T-helper 2 cell (primary cell): ENCODE measurements around the gene GRIN3A.
A peak's percentile ranks its signal among the peaks of the same experiment; 100 is the strongest.
"Not testable (repeated sequence)": the region's sequence is repeated elsewhere in the genome, so short reads cannot be mapped to it uniquely, and the experiment has no call there.

Experiments used
- DNase-seq, 5 experiments: peaks; one replicate each; pipeline versions ENCODE4 v3.0.0 to v3.0.0-alpha.2; 2012 to 2022
- total RNA-seq, 2 donors: gene quantifications; one replicate each; lab custom pipeline; 2026; lab: John Stamatoyannopoulos, UW

Gene GRIN3A
- 0 to 0.27 reads per million in 2 donors for total RNA-seq

DNA sequence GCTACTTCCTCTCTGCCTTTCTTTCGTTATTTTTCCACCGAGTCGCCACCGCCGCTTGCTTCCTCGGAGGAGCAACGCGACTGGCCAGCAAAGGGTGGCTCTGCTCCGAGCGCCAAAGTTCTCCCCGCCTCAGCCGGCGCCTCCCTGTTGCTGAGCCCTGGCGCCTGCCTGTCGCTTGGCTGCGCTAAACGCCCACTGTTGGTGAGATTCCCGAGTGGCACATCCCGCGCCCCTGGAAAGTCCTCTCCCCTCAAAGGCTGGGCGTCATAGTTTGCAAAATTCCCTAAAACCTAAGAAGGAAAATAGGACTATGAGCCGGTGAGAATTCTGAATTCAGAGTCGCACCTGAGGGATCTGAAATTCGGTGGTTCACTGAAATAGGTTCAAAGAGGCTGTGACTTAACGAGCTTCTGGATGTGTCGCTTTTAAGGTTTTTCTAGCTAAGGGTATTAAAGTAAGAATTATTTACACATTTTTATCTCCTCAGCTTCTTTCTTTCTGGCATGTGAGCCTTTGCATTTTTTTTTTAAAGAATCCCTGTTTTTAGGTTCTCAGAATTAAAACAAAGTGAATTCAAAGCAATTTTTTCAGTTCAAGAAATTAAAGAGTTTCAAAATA lies at the start of gene GRIN3A:
Gene GRIN3A, minus strand, starts transcription at position 82 of the 618 bp plus-strand sequence. CDS start 668 bp downstream, outside the sequence.
- DNase-seq = no peak

DNA sequence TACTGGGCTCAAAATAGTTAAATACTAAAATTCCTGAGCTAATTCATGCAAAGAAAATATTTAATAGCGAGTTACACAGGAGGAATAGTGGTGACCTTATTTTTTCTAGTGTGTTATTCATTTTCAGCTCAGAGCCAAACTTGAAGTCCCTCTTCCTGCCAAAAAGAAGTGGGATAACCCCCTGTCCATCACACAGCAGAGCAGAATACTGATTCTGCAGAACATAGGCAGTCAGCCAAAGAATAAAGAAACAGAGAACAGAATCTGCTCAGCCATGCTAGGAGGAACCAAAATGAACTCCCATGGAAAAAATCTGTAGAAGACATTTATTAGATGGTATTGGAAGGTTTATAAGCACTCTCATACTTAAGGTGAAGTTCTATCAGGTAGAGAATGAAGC lies 49.4 kb upstream of the GRIN3A start:
- DNase-seq = no peak

DNA sequence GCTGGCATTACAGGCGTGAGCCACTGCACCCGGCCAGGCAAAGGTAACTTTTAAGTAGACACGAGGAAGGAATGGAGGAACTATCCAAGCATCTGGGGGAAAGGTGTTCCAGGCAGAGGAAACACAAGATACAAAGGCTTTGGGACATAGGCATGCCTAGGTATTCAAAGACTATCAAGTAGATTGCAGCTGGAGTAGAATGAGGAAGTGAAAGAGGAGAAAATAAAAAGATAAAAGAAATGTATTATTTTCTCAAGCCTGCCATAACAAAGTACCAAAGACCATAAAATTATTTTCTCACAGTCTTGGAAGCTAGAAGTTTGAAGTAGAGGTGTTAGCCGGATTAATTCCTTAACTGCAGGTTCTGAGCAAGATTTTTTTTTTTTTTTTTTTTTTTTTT lies 39.9 kb upstream of the GRIN3A start:
- DNase-seq = no peak

DNA sequence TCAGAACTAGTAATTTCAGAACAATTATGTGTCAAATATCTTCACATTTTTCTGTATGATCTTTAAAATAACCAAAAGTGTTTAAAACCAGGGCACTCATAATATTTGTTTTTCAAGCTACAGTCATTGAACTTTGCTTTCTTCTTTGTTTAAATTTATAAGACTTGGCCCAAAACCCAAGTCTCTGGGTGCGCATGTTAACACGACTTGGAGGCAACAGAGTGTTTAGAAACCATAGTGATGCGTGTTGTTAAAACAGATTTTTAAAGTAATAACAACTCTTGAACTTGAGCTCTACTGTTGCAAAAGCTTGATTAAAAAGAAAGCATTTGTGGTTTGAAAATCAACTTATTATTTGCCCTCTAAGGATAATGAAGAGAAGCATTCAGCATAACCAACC lies 26.0 kb upstream of the GRIN3A start:
- no peak for DNase-seq

DNA sequence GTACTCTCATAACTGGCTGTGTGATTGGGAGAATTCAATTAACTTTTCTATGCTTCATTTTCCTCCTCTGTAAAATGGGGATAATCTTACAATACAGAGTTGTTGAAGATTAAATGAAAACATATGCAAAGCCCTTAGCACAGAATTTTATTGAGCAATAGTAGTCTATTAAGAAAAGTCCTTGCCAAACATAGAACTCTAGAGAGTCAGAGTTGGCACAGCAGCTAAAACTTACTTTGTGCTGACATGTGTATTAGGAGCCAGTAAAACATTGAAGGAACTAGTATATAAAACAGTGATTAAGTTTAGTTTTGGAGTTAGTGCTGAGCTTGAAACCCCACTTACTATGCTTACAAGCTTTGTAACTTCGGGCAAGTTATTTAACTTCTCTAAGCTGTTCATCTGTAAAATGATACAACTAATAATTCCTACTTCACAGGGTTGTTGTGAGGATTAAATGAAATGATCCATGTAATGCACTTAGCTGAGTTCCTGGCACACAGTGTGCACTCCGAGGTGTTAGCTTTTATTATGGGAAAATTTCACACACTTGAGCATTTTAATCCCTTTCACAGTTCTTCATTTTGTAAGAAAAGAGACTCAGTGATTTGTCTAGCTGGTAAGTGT lies 20.0 kb upstream of the GRIN3A start:
- no peak for DNase-seq

DNA sequence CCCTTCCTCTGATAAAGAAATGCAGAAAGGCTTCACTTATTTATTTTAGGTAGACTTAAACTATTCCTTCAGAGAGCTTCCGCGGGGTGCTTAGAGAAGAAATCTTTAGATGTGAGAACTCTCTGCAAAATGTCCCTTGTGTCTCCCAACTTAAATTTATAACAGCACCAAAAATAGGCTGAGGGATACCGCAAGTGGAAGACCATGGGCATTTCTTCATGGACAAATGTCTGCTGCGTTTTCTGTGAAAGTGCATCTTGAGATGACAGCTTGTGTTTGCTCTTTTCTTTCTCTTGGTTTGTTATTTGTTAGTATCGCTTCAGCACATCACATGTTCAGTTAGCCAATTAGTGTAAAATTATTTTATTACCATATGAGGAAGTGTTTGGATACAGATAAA lies 15.3 kb upstream of the GRIN3A start:
- no peak for DNase-seq

DNA sequence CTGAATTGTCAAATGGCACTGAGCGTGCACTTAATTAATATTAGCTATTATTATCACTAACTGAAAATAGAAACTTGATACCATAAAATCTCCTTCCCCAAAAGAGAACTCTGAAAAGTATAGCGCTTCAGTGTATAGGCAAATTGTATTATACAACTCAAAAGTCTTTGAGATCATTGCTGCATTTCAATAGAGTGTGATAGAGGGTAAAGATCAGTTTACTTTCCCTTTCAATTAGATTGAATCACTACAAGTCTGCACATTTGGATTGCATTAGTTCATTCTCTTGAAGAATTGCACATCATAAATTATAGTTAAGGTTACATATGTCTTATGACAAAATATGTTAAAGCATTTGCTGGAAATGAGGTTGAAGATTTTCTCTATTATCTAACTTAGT lies 13.4 kb upstream of the GRIN3A start:
- DNase-seq = no peak

DNA sequence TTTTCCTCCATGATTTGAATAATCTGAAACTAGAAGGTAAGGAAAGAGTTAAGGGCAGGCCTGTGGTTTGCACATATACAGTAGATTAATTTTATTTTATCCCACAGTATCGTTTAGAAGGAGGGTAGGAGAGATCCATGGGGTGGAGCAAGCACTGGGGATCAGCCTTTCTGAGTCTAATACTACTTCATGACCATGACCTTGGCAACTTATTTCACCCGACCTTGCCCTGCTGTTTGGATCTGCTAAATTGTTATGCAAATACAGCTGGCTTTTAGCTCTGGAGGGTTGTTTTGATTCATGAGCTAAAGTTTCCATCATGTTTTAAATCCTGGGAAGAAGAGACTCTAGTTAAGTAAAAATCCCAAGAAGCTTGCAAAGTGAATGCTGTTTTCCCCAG lies 864 bp upstream of the GRIN3A start:
- DNase-seq = no peak

DNA sequence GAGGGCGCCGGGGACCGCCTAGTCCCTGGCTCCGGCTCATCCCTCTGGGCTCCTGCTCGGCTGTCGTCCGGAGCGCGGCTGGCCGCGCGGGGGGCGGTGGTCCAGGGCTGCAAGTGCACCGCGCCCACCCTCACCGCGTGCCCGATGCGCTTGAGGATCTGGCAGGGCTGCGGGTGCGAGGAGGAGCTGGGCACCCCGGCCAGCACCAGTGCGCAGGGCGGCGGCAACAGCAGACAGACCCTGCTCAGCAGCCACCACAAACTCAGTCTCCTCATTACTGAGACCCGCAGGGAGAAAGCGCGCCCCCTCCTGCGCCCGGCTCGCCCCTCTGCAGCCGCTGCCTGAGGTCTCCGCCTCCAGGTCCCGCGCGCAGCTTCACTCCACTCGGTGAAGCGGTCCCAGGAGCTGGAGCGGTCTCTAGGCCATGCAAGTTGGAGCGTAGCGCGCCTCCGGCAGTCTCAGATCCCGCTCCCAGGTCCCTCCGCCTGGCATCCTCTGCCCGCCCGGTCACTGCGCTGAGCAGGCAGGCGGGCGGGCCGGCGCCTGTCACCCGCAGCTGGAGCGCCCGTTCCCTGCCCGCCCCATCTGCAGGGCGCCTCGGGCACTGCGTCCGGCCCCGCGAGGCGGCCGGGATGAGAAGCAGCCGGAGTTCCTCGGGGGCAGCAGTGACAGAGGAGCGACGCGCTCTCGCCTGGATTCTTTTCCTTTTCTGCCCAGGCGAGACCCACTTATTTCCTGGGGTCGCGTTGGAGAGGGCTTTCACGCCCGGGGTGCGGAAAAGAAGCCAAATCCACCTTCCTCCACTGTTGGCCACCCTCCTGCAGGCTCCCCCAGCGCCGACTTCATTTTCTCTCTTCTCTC lies 512 bp downstream of the GRIN3A start:
- no peak for DNase-seq

DNA sequence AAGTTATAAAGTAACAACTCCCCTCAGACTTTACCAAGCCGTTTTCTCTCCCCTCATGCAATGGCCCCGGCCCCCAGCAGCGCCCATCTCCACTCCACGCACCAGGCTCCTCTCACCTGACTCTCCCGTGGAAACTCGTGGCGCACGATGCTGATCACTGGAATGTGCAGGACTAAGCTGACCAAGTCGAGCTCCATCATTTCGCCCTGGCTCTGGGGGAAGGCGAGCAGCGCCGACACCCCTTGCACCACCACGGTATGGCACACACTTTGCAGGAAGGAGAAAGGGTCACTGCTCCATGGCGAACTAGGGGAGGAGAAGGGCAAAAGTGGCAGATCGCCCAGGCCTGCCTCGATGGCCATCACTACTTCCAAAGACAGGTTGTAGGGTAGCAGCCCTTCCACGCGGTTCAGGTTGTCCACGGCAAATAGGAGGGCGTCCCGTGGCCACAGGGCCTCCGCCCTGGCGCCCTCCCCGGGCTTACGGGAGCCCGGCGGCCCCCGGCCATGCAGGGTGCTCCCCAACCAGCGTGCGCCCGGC lies 1.2 kb downstream of the GRIN3A start:
- DNase-seq = no peak

DNA sequence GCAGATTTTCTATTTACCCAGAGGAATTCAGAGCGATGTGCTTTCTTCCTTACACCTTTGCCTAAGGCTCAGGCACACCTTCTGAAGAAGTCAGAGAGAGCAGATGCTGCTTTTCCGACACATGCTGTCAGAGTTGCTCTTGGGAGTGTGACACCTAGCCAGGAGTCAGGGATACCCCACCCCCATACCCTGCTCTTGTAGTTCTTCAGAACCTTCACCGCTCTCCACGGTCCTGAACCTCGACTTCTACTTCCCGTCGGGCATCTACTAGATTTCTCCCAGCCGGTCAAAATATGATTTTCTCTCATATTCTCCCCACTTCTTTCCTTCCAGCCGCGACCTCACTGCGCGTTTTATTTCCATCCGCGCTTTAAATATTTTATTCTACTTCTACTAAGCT lies 1.7 kb downstream of the GRIN3A start:
- no peak for DNase-seq

DNA sequence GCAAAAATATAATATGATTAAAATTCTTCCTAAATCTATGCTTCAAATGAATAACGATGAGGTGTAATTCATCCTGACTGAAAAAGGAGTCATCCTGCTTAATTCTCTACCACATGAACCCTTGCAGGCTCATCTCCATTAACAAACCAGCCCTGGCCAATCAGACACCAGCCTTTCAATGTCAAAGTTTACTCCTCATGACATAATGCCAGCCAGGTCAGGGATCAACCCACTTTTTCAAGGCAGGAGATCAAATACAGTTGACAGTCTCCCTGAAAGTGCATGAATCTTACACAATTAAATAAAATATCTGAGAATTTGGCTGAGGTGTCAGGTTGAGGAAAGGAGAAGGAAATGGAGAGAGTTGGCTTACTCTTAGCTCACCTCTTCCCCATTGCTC lies 7.0 kb downstream of the GRIN3A start:
- no peak for DNase-seq

DNA sequence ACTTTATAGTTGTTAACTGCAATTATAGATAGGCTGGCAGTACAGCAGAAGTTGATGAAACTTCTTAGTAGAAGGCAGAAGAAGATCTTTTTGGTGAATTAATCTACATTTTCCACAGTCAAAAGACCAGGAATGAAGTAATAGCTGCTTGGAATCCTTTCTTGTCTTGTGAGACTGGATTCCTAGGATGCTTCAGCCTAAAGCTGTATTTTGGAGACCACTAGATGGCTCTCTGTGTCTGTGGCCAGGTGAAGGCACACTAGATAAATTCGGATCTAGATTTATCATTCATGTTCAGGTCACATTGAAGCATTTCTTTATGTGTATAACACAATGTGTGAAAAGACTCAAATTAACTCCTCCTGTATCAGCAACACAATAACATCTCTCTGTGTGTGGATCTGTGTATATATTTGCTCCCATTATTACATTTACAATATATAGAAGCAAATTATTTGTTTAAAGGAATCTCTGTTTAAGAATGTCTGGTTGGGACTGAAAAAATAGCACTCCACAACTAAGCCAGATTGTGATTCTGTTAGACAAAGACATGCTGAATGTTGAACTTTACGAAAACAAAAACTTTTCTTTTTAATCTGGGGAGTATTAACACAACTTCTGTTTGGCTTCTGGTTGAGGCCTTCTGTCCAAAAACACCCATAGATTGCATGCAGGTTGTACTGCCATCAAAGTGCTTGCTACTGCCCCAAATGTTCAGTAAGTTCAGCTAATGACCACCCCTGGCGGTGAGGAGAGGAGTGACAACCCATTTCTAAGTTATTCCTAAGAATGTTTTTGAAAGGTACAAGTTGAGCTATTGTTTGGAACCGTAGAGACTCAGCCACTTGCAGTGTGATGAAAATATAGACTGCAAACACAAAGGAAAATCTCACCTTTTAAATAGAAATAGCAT lies 10.6 kb downstream of the GRIN3A start:
- peak in 1 of 5 experiments; percentile 17 for DNase-seq

DNA sequence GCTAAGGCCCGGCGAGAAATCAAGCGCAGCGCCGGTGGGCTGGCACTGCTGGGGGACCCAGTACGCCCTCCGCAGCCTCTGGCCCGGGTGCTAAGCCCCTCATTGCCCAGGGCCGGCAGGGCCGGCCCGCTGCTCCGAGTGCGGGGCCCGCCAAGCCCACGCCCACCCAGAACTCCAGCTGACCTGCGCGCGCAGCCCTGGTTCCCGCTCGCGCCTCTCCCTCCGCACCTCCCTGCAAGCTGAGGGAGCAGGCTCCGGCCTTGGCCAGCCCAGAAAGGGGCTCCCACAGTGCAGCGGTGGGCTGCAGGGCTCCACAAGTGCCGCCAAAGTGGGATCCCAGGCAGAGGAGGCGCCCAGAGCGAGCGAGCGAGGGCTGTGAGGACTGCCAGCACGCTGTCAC lies 14.2 kb downstream of the GRIN3A start:
- DNase-seq = not testable (repeated sequence)

DNA sequence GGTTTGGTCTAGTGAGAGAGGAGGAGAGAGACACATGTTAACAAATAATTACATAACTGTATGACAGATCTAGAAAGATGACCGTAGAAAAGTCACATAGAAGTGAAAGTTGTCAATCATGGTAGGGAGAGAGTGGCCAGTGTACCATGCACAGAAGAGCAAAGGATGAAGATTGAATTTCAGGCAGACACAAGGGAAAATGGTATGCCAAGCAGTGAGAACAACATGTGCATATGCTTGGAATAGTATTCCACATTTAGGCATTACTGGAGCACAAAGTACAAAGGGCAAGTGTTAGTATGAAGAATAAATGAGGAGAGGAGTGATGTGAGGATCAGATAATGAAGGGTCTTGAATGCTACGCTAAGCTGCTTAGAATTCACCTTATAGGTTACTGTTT lies 20.3 kb downstream of the GRIN3A start:
- DNase-seq = no peak

DNA sequence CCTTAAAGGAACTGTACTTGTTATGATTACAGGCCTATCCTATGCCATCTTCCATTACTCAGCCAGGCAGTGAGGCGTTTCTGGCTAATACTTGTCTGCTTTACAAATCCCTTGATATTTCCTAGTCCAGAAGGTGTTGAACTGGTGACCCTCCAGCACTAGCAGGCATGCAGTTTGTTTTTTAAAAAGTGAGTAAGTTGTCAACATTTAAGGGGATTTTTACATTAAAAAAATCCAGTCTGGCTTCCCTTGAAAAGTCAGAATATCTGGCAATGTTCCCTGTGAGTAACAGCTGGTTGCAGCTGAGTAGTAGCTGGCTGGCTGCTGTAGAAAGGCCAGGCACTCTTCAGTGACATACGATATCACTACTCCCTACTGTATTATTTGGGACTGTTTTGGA lies 21.8 kb downstream of the GRIN3A start:
- DNase-seq = no peak

DNA sequence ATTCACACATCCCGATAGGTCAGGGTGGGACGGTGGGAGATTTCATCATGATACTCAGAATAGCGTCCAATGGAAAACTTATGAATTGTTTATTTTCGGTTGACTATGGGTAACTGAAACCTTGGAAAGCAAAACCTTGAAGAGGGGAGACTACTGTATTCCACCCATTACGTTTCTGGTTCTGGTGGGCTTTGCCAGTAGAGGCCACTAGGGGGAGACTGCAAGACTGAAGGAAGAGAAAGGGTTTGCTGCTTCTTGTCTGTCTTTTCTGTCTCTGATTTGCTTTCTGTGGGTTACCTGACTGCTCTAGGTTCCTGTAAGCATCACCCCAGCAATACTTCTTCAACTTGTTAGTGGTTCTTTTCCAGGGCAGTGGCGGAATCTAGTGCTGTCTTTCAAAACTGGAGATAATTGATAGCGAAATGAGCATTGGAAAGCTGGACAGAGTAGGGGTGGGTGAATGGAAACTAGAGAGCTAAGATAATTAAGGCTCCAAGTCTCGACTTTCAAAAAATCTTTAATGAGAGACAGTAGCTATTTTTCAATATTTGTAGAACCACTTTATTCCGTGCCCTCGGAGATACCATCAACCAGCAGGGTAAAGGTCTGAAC lies 27.0 kb downstream of the GRIN3A start:
- peak in 1 of 5 experiments; percentile 8 for DNase-seq

DNA sequence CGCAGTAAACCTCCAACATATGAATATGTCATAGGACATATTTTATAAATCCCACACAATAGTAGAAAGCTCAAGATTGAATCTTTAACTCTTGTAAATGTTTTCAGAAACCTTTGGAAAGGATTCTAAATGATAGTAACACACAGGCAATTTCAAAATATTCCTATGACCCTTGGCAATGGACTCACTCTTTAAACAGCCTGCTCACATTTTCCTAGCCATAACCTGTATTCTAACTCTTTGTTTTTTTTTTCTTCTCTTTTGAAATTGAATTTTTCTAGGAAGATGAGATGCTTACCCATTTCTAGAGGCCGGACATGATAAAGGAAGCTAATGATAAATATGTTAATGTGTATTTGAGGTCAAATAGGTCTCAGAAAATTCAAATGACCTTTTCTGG lies 29.6 kb downstream of the GRIN3A start:
- DNase-seq = no peak

DNA sequence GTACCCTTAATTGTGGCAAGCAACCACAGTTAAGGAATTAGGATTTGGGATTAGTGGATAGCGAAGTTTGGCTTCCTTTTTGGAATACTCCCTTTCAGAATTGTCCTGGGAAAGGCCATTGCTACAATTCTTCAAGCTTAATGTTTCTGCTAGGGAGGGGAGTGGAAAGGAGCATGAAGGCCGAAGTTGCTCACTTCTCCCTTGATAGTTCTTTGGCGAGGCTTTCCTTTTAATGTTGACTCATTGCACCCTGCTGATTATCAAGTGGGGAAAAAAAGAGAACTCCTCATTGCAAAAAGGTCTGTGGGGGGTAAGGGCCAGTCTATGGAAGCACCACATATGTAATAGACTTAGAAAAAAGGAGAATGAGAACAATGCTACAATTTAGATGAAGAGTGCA lies 30.7 kb downstream of the GRIN3A start:
- no peak for DNase-seq

DNA sequence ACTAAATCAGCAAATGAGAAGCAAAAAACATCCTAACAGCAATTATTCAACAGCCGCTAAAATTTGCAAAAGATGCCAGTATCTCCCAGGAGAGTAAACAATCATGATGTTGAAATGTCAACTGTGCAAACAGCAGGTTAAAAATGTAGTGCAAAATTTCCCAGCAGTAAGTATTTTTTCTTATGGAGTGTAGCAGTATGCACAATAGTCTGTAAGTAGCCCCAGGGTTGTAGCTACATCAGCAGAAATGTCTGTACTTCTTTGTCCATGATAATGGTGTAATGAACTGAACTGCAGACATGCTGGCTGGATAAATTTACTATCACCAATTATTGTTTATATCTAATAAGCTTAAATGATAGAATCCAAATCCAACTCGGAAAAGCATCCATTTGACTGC lies 31.4 kb downstream of the GRIN3A start:
- DNase-seq = no peak

DNA sequence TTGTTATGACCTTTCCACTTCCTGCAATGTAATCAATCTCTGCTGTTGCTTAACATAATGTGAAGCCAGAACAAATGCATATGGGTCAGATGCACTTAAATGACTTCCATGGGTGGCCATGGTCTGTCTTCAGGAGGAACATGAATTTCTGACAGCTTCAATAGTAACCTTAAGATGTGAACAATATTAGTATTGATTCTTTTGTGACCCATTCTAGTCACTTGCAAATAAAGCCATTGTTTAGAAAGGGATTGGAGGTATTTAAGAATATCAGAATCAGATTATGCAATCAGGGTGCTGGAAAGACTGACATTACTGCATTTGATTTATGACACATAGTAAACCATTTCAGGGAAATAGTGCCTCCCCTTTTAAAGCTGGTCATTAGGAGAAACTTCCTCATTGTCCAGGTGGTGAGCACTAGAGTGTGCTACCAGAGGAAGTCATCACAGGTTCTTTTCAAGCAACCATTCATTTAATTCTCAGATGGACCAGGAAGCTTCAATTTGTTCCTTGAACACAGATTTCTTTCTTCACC lies 32.1 kb downstream of the GRIN3A start:
- DNase-seq = no peak
